T47D (cell line): ENCODE measurements around the gene UPF1.
"Not testable (repeated sequence)": the region's sequence is repeated elsewhere in the genome, so short reads cannot be mapped to it uniquely, and the experiment has no call there.

Experiments
- DNase-seq, 2 experiments: peaks; one replicate each; pipeline versions ENCODE4 v3.0.0 to v3.0.0-alpha.2; 2011 to 2012; ENCODE audit warnings: low read depth in 1 of 2, low spot score in 1 of 2
- JUND ChIP-seq: IDR thresholded peaks from 2 replicates; pipeline ENCODE4 v1.6.1; 2012; ENCODE audit warnings: low read depth
- in situ Hi-C: cut with HindIII; loops from 2 replicates; pipeline ENCODE4 v1.10.0; 2016; ENCODE audit warnings: low sequenced_read_pairs, low pct_unique_long_range_greater_than_20kb

The UPF1 gene

DNA sequence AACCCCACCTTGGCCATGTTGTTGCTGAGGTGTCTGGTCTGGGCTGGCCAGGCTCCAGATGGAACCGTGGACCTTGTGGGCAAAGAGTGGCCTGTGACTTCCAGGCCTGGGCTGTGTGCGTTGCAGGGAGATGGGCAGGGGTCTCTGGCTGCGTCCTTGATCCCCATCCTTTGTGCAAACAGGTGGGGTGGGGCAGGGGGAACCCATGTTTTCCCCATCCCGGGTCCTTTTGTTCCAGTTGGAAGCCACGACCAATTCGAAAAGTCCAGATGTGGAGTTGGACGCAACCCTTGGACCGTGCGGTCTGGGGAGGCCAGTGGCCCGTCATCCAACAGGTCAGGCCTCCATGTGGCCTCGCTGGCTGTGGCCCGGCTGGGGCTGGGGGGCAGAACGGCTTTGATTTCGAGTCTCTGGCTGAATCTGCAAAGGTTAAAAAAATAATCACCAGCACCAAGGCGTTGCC lies 27.6 kb upstream of the UPF1 start:
- TF ChIP-seq JUND: no peak
- in situ Hi-C loops: no loop called here

DNA sequence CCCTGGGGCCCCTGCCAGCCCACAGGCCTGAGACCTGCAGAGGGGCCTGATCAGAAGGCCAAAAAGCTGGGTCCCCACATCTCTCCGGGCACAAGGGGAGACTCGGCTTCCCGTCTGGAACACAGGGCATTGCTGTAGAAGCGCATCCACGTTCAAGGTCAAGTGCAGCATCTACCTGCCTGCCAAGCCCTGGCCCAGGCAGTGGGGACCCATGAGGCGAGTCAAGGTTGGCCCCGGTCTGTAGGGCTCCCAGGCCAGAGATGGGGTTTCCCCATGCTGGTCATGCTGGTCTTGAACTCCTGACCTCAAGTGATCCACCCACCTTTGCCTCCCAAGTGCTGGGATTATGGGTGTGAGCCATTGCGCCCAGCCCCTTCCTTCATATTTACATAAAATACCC lies 27.1 kb upstream of the UPF1 start:
- TF ChIP-seq JUND: no peak
- no peak for DNase-seq
- in situ Hi-C loops: no loop called here

More for the DNA sequence above, 27.6 kb upstream of the UPF1 start:
- DNase-seq: no peak

DNA sequence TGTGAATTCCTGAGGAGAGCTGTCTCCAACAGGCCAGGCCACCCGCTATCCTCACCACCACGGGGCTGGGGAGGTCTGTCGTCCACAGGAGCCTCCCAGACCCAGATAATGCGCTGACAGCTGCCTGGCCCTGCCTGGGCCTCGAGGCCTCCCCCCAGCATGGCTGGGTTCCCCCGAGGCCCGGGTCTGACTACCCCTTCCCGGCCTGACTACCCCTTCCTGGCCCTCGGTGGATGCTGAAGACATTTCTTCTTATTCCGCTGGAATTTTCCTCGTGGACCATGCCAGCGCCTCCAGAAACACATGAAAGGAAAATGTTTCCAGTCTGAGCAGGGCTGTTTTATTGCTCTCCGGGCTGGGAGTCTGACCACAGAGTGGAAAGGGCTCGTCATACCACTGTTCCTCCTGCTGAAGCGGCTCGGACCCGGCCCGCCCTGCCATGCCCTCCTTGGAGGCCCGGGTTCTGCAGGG lies 23.9 kb upstream of the UPF1 start:
- no peak for TF ChIP-seq JUND
- in situ Hi-C loops: no loop called here
- DNase-seq: no peak

DNA sequence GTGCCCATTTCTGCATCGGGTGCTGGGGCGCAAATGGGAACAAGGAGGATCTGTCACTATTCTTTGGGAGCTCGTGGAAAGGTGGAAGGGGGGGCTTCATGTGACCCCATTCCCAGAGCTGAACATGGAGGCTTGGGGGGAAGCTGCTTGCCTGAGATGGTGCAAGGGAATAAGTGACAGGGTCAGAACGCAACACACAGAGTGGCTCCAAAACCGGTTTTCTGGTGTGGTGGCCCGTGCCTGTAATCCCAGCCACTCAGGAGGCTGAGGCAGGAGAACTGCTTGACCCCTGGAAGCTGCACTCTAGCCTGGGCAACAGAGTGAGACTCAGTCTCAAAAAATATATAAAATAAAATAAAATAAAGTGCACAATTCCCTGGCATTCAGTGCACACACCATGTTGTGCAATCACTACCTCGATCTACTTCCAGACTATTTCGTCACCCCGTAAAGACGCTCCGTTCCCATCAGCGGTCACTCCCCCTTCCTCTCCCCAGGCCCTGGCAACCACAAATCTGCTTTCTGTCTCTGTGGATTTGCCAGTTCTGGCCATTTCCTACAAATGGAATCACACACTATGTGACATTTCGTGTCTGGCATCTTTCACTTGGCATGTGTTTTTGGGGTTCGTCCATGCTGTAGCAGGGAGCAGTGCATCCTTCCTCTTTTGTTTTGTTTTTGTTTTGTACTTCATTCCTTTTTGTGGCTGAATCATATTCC lies 22.4 kb upstream of the UPF1 start:
- in situ Hi-C loops: no loop called here
- TF ChIP-seq JUND: no peak
- no peak for DNase-seq

DNA sequence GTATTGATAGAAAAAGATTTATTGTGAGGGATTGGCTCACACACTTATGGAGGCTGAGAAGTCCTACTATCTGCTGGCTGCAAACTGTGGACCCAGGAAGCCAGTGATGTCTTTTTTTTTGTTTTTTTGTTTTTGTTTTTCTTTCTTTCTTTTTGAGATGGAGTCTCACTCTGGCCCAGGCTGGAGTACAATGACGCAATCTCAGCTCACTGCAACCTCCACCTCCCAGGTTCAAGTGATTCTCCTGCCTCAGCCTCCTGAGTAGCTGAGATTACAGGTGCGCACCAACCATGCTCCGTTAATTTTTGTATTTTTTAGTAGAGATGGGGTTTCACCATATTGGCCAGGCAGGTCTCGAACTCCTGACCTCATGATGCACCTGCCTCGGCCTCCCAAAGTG lies 20.1 kb upstream of the UPF1 start:
- in situ Hi-C loops, DNase-seq: not testable (repeated sequence)

DNA sequence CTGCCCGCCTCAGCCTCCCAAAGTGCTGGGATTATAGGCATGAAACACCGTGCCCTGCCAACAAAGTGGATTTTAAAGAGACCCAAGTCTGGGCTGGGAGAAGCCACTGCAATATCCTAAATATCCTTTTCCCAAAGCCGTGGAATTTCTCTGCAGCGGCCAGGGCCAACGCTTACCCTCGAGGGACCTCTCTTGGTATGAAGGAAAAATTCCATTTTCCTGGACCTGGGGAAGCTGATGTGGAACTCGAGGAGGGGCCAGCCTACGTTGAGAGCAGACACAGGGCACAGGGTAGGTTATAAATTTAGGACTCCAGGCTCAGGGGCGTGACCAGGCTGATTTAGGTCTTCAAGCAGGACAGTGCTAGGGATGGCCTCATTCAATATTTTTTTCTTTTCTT lies 17.7 kb upstream of the UPF1 start:
- in situ Hi-C loops: no loop called here
- no peak for TF ChIP-seq JUND
- DNase-seq: no peak

DNA sequence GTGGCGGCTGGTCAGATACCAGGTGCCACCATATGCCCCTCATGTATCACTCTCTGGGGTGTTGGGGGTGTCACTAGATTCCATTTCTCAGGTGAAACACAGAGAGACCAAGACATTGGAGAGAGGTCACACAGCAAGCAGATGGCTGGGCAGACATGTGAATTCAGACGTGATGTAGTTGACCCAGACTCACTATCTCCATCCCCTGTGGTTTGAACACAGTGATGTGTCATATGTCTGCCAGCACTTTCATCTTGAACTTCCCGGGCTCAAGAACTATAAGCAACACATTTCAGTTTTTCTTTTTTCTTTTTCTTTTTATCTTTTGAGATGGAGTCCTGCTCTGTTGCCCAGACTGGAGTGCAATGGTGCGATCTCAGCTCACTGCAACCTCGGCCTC lies 16.1 kb upstream of the UPF1 start:
- DNase-seq: no peak
- TF ChIP-seq JUND: no peak
- in situ Hi-C loops: no loop called here

DNA sequence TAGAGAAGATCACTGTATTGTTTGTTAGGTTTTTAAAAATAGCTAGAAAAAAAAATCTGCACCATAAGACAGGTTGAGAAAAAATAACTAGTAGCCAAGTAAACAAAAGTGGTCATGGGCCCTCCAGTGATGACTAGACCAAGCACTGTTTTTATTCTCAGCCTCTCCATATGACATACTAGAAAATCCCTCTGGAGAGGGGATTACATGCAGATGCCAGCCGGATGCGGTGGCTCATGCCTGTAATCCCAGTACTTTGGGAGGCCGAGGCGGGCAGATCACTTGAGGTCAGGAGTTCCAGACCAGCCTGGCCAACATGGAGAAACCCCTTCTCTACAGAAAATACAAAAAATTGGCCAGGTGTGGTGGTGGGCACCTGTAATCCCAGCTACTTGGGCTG lies 15.1 kb upstream of the UPF1 start:
- in situ Hi-C loops, DNase-seq: not testable (repeated sequence)

DNA sequence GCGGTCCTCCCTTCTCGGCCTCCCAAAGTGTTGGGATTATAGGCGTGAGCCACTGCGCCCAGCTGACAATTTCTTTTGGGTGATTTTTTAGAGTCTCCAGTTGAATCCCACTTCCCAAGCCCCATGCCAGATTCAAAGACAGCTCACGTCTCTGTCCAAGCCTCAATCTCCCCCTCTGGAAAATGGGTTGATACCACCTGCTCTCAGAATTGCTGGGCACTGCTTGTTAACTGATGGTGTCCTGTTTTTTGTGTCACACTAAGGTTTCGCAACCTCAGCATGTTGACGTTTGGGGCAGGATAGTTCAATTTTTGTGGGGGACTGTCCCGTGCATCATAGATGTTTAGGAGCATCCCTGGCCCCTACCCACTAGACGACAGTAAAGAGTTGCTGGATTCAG lies 14.2 kb upstream of the UPF1 start:
- in situ Hi-C loops: no loop called here
- no peak for DNase-seq
- no peak for TF ChIP-seq JUND

DNA sequence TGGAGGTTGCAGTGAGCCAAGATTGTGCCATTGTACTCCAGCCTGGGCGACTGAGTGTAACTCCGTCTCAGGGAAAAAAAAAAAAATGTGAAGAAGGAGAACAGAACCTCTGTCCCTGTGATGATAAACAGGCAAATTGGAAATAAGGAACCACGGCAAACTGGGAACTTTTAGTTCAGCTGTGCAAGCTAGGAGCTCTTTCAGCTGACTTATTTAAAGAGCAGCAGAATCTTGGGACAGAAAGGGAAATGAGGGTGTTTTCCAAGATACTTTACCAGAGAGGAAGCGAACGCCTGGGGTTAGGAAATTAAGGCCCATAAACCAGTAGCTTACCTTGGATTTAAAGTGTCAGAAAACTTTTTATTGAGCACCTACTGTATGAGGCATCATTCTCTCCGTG lies 3.0 kb upstream of the UPF1 start:
- TF ChIP-seq JUND: no peak
- DNase-seq: no peak
- in situ Hi-C loops: no loop called here

DNA sequence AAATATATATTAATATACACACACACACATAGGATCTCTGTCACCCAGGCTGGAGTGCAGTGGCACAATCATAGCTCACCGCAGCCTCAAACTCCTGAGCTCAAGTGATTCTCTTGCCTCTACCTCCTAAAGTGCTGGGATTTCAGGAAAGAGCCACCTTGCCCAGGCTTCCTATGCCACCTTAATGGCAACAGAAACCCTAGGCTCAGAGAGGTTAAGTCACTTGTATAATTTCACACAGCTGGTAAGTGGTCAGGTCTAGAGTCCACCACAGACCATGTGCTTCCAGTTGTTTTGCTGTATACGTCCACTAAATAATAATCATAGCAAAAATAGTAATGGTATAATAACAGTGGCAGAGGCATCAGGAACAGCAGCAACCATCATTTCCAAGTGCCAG lies 1.3 kb upstream of the UPF1 start:
- in situ Hi-C loops: no loop called here
- no peak for DNase-seq
- no peak for TF ChIP-seq JUND

DNA sequence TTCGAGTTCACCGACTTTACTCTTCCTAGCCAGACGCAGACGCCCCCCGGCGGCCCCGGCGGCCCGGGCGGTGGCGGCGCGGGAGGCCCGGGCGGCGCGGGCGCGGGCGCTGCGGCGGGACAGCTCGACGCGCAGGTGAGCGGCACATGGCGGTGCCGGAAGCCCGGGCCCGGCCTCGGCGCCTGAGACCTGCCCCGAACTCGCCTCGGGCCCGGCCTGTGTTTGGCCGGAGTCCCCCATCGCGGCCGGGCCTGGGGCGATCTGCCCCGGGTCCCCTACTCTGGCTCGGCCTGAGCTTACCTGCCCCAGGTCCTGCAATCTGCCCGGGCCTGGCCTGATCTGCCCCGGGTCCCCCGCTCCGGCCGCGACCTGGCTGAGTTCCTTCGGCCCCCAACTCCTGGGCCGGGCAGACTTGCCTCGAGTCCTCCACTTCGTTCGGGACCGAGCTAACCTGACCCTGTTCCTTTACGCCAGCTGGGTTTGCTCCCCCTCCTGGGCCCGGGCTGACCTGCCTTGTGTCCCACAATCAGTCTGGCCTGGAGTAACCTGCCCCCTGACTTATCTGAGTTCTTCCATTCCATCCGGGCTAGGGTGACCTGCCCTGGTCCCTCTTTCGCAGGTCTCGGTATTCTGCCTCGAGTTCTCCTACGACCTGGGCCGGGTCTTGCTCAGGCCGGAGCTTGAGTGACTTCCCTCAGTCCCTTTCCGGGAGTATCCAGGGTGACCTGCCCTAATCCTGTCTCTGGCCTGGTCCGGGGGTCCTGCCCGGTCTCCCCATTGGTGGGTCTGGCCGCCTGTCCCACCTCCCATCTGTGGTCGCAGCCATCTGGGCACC lies 764 bp downstream of the UPF1 start:
- in situ Hi-C loops: no loop called here
- no peak for DNase-seq

DNA sequence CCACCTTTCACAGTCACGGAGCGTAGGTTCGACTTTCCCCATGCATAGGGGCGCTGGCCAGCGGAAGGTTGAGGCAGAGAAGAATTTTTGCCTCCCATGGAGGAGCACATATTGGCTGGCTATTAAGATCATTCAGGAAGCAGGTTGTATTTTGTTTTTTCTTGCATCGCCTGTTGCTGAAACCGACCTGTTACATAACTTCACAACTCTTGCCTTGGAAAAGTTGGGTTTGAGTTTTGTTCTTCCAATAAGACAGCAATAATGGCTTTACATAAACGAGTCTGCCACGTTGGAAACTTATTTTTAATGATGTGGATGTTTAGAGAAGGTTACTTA lies 1.4 kb downstream of the UPF1 start:
- TF ChIP-seq JUND: no peak
- DNase-seq: no peak
- in situ Hi-C loops: no loop called here

More for the DNA sequence above, 764 bp downstream of the UPF1 start:
- TF ChIP-seq JUND: no peak
